DOHH2 (cell line): ENCODE results near the gene NPFFR2.
"Not testable (repeated sequence)": the region's sequence is repeated elsewhere in the genome, so short reads cannot be mapped to it uniquely, and the experiment has no call there.

Experiments
- CTCF ChIP-seq: fragments of 200-600 bp; sonication (generic); IDR thresholded peaks from one replicate; pipeline ENCODE4 v1.5.1; 2014; ENCODE audit warnings: antibody characterized with exemption, mild to moderate bottlenecking, low read depth, low read length; ENCODE audit not compliant: poor library complexity, severe bottlenecking
- EZH2phosphoT487 ChIP-seq: fragments of 200-600 bp; sonication (generic); IDR thresholded peaks from 2 replicates; pipeline ENCODE4 v1.6.1; 2017; ENCODE audit warnings: borderline replicate concordance, mild to moderate bottlenecking, antibody characterized with exemption, low read length, moderate library complexity, mixed read lengths

DNA sequence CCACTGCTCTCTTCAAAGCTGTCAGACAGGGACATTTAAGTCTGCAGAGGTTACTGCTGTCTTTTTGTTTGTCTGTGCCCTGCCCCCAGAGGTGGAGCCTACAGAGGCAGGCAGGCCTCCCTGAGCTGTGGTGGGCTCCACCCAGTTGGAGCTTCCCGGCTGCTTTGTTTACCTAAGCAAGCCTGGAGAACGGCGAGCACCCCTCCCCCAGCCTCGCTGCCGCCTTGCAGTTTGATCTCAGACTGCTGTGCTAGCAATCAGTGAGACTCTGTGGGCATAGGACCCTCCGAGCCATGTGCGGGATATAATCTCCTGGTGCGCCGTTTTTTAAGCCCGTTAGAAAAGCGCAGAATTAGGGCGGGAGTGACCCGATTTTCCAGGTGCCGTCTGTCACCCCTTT lies 137.5 kb downstream of the NPFFR2 start:
- not testable (repeated sequence) for TF ChIP-seq CTCF, EZH2phosphoT487
